WTC11 (cell line): ENCODE results near the gene NMT2.

Experiments used
- ZNF121 ChIP-seq: sonication (generic); formaldehyde crosslinking; IDR thresholded peaks from 2 replicates; pipeline ENCODE4 v1.8.0; 2023; ENCODE audit warnings: missing genetic modification reagents
- TF ChIP-seq, protein P1 (sequence below): sonication (generic); formaldehyde crosslinking; IDR thresholded peaks from 2 replicates; pipeline ENCODE4 v1.8.0; 2022; ENCODE audit warnings: mild to moderate bottlenecking, missing genetic modification reagents
- TF ChIP-seq, protein P2 (sequence below): fragments of 200-600 bp; IDR thresholded peaks from 2 replicates; pipeline ENCODE4 v1.8.0; 2022; ENCODE audit warnings: antibody characterized with exemption

DNA sequence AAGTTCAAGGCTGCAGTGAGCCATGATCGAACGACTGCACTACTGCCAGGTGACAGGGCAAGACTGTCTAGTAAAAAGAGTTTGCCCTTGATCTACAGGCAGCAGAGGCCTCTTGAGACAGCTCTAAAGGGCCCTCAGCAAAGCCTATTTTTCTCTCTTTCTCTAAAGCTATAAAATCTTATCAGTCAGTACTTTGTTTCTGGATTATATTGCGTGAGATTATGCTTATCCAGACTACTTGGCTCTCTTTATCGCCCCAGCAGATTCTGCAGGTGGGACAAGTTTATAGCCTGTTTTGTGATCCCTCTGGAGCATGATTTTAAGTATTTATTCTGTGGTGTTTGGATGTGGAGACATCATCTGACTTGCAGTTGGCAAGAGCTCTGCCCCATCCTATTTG lies 68.6 kb downstream of the NMT2 start:
- TF ChIP-seq ZNF121: no peak
- TF ChIP-seq, protein P1, sequence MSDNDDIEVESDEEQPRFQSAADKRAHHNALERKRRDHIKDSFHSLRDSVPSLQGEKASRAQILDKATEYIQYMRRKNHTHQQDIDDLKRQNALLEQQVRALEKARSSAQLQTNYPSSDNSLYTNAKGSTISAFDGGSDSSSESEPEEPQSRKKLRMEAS (CRISPR knock-in tag): no peak
- TF ChIP-seq, protein P2, sequence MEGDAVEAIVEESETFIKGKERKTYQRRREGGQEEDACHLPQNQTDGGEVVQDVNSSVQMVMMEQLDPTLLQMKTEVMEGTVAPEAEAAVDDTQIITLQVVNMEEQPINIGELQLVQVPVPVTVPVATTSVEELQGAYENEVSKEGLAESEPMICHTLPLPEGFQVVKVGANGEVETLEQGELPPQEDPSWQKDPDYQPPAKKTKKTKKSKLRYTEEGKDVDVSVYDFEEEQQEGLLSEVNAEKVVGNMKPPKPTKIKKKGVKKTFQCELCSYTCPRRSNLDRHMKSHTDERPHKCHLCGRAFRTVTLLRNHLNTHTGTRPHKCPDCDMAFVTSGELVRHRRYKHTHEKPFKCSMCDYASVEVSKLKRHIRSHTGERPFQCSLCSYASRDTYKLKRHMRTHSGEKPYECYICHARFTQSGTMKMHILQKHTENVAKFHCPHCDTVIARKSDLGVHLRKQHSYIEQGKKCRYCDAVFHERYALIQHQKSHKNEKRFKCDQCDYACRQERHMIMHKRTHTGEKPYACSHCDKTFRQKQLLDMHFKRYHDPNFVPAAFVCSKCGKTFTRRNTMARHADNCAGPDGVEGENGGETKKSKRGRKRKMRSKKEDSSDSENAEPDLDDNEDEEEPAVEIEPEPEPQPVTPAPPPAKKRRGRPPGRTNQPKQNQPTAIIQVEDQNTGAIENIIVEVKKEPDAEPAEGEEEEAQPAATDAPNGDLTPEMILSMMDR: no peak
